ENCODE data around the gene DAZAP2.

Gene DAZAP2

DNA sequence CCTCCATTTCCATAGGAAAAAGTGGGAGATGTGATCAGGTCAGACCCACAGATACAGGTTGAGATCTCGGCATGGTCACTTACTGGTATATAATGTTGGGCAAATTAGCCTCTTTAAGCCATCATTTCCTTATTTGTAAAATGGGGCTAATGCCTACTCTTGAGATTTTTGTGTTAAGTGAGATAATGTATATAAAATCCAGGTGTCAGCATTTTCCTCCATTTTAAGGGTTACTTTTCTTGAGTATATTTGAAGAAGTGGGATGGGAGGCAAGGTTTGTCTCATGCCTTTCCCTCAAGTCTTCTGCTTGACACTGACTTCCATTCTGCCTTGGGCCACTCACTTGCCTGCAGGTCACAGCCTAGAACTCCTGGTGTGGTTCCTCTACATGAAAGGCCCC is 10.7 kb upstream of the DAZAP2 start:
- no peak overlapping the region for H3K9ac ChIP-seq (ENCODE audit: low read depth, low read length, poor library complexity, severe bottlenecking)
- no peaks in the 10 kb centered on the region for H3F3A ChIP-seq (ENCODE audit: low read depth)
- H3K4me1 ChIP-seq (ENCODE audit: insufficient read depth, low read length, poor library complexity, severe bottlenecking), result no peaks in the 10 kb centered on the region
- no peaks in the 10 kb centered on the region for H4K20me1 ChIP-seq (ENCODE audit: insufficient read depth, low read length, poor library complexity, severe bottlenecking)
- no peaks in the 10 kb centered on the region for H3K36me3 ChIP-seq (ENCODE audit: insufficient read depth, low read length)
- no peaks in the 10 kb centered on the region for H3K79me2 ChIP-seq (ENCODE audit: insufficient read depth, low read length)
- no peaks in the 10 kb centered on the region for H3K9me2 ChIP-seq (replicated peaks; ENCODE audit: low read depth, low read length)
- no peak overlapping the region for H3K4me2 ChIP-seq (ENCODE audit: low read depth, low read length, poor library complexity, severe bottlenecking)
- TF ChIP-seq EZH2phosphoT487 (IDR thresholded peaks at IDR 0.05; ENCODE audit: borderline replicate concordance), result no peak
- TF ChIP-seq, protein P1, sequence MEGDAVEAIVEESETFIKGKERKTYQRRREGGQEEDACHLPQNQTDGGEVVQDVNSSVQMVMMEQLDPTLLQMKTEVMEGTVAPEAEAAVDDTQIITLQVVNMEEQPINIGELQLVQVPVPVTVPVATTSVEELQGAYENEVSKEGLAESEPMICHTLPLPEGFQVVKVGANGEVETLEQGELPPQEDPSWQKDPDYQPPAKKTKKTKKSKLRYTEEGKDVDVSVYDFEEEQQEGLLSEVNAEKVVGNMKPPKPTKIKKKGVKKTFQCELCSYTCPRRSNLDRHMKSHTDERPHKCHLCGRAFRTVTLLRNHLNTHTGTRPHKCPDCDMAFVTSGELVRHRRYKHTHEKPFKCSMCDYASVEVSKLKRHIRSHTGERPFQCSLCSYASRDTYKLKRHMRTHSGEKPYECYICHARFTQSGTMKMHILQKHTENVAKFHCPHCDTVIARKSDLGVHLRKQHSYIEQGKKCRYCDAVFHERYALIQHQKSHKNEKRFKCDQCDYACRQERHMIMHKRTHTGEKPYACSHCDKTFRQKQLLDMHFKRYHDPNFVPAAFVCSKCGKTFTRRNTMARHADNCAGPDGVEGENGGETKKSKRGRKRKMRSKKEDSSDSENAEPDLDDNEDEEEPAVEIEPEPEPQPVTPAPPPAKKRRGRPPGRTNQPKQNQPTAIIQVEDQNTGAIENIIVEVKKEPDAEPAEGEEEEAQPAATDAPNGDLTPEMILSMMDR (conservative IDR thresholded peaks at IDR 0.05; ENCODE audit: low read length), result no peak
- no peak overlapping the region for H2AFZ ChIP-seq (ENCODE audit: low read length)
- H3K4me3 ChIP-seq (ENCODE audit: low read length, poor library complexity, severe bottlenecking), result no peak overlapping the region
- no peaks in the 10 kb centered on the region for H3K9me3 ChIP-seq (ENCODE audit: insufficient read depth, low read depth, low read length)
- no peaks in the 10 kb centered on the region for H3K27me3 ChIP-seq (ENCODE audit: insufficient read depth, low read length, poor library complexity, severe bottlenecking)

DNA sequence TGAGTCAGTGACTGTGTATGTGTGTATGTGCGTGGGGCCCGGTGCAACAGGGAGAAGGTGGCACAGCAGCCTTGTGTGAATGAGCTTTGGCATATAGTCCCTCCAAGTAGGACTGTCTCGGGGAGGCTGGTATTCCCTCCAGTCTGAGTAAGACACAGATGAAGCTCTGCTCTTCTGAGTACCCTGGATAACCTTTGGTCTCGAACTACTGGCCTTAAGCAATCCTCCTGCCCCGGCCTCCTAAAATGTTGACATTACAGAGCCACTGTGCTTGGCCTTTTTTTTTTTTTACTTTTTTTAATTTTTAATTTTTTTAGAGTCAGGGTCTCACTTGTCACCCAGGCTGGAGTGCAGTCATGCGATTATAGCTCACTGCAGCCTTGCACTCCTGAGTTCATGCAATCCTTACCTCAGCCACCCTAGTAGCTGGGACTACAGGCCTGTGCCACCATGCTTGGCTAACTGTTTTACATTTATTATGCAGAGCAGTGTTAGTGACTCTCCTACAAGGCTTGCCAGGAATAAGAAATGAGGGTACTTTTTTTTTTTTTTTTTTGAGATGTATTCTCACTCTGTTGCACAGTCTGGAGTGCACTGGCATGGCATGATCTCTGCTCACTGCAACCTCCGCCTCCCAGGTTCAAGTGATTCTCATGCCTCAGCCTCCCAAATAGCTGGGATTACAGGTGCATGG is 9.4 kb upstream of the DAZAP2 start:
- H3K79me2 ChIP-seq (ENCODE audit: insufficient read depth, low read length), result no peaks in the 10 kb centered on the region
- H2AFZ ChIP-seq (ENCODE audit: low read length), result no peak overlapping the region
- no peak overlapping the region for H3K4me3 ChIP-seq (ENCODE audit: low read length, poor library complexity, severe bottlenecking)
- no peaks in the 10 kb centered on the region for H3K36me3 ChIP-seq (ENCODE audit: insufficient read depth, low read length)
- H3K4me2 ChIP-seq (ENCODE audit: low read depth, low read length, poor library complexity, severe bottlenecking), result no peak overlapping the region
- no peaks in the 10 kb centered on the region for H3K9me2 ChIP-seq (replicated peaks; ENCODE audit: low read depth, low read length)
- no peaks in the 10 kb centered on the region for H3K27me3 ChIP-seq (ENCODE audit: insufficient read depth, low read length, poor library complexity, severe bottlenecking)
- no peaks in the 10 kb centered on the region for H3F3A ChIP-seq (ENCODE audit: low read depth)
- TF ChIP-seq, protein P1 (conservative IDR thresholded peaks at IDR 0.05; ENCODE audit: low read length), result no peak
- TF ChIP-seq EZH2phosphoT487 (IDR thresholded peaks at IDR 0.05; ENCODE audit: borderline replicate concordance), result no peak
- H3K4me1 ChIP-seq (ENCODE audit: insufficient read depth, low read length, poor library complexity, severe bottlenecking), result no peaks in the 10 kb centered on the region
- no peak overlapping the region for H3K9ac ChIP-seq (ENCODE audit: low read depth, low read length, poor library complexity, severe bottlenecking)
- H4K20me1 ChIP-seq (ENCODE audit: insufficient read depth, low read length, poor library complexity, severe bottlenecking), result no peaks in the 10 kb centered on the region
- no peaks in the 10 kb centered on the region for H3K9me3 ChIP-seq (ENCODE audit: insufficient read depth, low read depth, low read length)

DNA sequence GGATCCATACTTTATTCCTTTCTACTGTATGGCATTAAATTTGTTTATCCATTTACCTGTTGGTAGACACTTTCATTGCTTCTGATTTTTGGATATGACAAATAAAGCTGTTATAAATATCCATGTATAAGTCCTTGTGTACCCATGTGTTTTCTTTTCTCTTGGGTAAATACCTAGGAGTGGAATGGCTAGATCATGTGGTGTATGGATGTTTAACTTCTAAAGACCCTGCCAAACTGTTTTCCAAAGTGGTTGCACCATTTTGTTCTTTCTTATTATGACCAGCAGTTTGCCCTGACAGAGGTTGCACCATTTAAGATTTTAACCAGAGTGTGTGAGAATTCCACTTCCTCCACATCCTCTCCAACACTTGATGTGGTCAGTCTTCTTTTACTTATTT is 6.0 kb upstream of the DAZAP2 start:
- Histone ChIP-seq H3K9me2 (replicated peaks; ENCODE audit: low read depth, low read length) (no peaks in the 10 kb centered on the region), H4K20me1 (ENCODE audit: insufficient read depth, low read length, poor library complexity, severe bottlenecking) (no peaks in the 10 kb centered on the region), H3K9ac (ENCODE audit: low read depth, low read length, poor library complexity, severe bottlenecking) (no peak overlapping the region), H3F3A (ENCODE audit: low read depth) (no peaks in the 10 kb centered on the region), H2AFZ (ENCODE audit: low read length) (no peak overlapping the region), H3K4me3 (ENCODE audit: low read length, poor library complexity, severe bottlenecking) (no peak overlapping the region), H3K9me3 (ENCODE audit: insufficient read depth, low read depth, low read length) (no peaks in the 10 kb centered on the region), H3K36me3 (ENCODE audit: insufficient read depth, low read length) (no peaks in the 10 kb centered on the region), H3K79me2 (ENCODE audit: insufficient read depth, low read length) (no peaks in the 10 kb centered on the region), H3K4me2 (ENCODE audit: low read depth, low read length, poor library complexity, severe bottlenecking) (no peak overlapping the region), H3K4me1 (ENCODE audit: insufficient read depth, low read length, poor library complexity, severe bottlenecking) (no peaks in the 10 kb centered on the region), H3K27me3 (ENCODE audit: insufficient read depth, low read length, poor library complexity, severe bottlenecking) (no peaks in the 10 kb centered on the region)
- TF ChIP-seq, protein P1 (conservative IDR thresholded peaks at IDR 0.05; ENCODE audit: low read length), result no peak
- no peak for TF ChIP-seq EZH2phosphoT487 (IDR thresholded peaks at IDR 0.05; ENCODE audit: borderline replicate concordance)
